SK-N-MC (cell line): ENCODE measurements around the gene C5.

Source experiments
- DNase-seq: peaks from one replicate; pipeline ENCODE4 v3.0.0-alpha.2; 2011; ENCODE audit warnings: low read depth, low spot score
- H3K27ac ChIP-seq: fragments of 200-600 bp; sonication (generic); 2 replicates; pipeline ENCODE4 v1.5.1; 2016; ENCODE audit warnings: mixed run types
- H3K36me3 ChIP-seq: fragments of 200-600 bp; sonication (generic); 2 replicates; pipeline ENCODE4 v1.6.1; 2017; ENCODE audit warnings: antibody characterized with exemption, low read length, mixed read lengths; ENCODE audit not compliant: insufficient read depth
- H3K4me3 ChIP-seq: fragments of 200-600 bp; sonication (generic); 2 replicates; pipeline ENCODE4 v1.5.1; 2016
- H3K9ac ChIP-seq: fragments of 200-600 bp; sonication (generic); 2 replicates; pipeline ENCODE4 v1.8.0; 2017; ENCODE audit warnings: mixed run types, mixed read lengths; ENCODE audit not compliant: insufficient read length
- H3K9me3 ChIP-seq: fragments of 200-600 bp; sonication (generic); 2 replicates; pipeline ENCODE4 v1.6.1; 2017; ENCODE audit warnings: low read depth, mild to moderate bottlenecking, antibody characterized with exemption, low read length, moderate library complexity, mixed read lengths
- EZH2 ChIP-seq: fragments of 200-600 bp; sonication (generic); IDR thresholded peaks from one replicate; pipeline ENCODE4 v1.6.1; 2017; ENCODE audit warnings: antibody characterized with exemption
- FOXP2 ChIP-seq: optimal IDR thresholded peaks from 2 replicates; pipeline ENCODE3; 2011; ENCODE audit warnings: mild to moderate bottlenecking, moderate library complexity; ENCODE audit not compliant: insufficient read depth; ENCODE audit errors: extremely low read length, control extremely low read depth
- POLR2AphosphoS5 ChIP-seq: IDR thresholded peaks from 2 replicates; pipeline ENCODE4 v1.6.1; 2012; ENCODE audit warnings: mild to moderate bottlenecking, low read depth, low read length, borderline replicate concordance

C5 gene

DNA sequence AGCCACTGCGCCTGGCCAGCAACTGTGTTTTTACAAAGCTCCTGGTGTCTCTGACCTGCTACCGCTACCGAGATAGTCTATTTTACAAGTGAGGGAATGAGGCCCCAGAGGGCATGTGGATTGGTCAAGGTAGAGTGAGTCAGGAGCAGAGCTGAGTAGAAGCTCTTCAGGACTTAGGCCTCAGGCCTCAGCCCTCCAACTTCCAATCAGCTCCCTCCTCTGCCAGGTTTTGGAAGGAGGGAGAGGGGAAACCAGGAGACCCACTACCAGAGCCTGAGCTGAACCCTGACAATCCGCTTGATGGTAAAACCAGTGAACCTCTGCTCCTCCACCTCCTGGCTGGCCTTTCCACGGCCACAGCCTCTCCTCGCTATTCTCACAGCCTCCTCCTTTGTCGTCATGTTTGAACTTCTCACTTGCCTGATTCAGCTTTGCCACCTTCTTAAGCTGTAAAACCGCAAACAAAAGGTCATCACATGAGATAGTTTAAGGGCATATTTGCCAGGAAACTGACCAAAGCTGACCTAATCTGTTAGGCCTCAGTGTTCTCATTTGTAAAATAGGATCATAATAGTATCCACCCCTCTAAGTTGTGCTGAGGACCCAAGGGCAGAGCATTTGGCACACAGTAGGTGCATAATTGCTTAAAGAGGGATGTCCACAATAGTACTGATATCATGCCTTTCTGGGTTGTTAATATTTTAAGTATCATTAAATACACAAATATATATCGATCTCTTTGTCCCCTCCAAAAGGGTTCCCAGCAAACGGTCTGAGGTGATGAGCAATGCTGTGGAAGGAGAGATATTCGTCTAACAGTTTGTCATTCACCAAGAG is 125.2 kb downstream of the C5 start:
- H3K9me3 ChIP-seq = no peaks in the 10 kb centered on the region
- H3K4me3 ChIP-seq = no peak overlapping the region
- TF ChIP-seq EZH2 = no peak
- no peak for TF ChIP-seq POLR2AphosphoS5
- TF ChIP-seq FOXP2 = no peak
- no peak for DNase-seq
- no peaks in the 10 kb centered on the region for H3K36me3 ChIP-seq
- H3K27ac ChIP-seq = no peak overlapping the region
- no peak overlapping the region for H3K9ac ChIP-seq

DNA sequence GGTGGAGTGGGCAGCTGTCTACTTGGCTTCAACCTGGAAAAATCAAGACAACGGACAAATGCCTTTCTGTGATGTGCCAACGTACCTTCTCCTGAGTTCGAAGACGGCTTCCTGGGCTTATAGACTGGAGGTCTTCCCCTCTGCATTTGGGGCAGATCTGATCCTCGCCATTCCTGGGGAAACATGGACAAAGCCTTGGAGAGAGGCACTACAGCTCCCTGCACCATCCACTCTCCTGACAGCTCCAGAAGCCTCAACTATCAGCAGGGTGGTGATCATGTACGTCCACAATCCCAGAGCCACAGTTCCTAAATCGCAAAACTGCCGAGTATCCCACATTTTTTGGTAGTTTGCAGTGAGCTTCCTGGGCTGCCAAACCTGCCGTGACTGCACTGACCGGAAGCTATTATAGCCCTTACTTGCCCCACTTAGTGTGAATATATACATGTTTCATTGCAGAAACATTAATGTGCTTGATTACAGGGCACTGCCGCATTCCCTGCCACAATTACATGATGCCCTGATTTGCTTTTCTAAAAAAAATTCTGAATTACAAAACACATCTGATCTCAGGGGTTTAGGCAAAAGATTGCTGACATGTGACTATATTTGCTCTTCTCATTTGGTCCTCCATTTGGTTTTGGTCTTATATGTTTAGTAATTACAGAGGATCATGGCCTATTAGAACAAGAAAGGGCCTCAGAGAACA is 126.3 kb downstream of the C5 start:
- Histone ChIP-seq H3K27ac (no peak overlapping the region), H3K9me3 (no peaks in the 10 kb centered on the region), H3K36me3 (no peaks in the 10 kb centered on the region), H3K9ac (no peak overlapping the region), H3K4me3 (no peak overlapping the region)
- no peak for DNase-seq
- TF ChIP-seq POLR2AphosphoS5 (no peak), FOXP2 (no peak), EZH2 (no peak)

DNA sequence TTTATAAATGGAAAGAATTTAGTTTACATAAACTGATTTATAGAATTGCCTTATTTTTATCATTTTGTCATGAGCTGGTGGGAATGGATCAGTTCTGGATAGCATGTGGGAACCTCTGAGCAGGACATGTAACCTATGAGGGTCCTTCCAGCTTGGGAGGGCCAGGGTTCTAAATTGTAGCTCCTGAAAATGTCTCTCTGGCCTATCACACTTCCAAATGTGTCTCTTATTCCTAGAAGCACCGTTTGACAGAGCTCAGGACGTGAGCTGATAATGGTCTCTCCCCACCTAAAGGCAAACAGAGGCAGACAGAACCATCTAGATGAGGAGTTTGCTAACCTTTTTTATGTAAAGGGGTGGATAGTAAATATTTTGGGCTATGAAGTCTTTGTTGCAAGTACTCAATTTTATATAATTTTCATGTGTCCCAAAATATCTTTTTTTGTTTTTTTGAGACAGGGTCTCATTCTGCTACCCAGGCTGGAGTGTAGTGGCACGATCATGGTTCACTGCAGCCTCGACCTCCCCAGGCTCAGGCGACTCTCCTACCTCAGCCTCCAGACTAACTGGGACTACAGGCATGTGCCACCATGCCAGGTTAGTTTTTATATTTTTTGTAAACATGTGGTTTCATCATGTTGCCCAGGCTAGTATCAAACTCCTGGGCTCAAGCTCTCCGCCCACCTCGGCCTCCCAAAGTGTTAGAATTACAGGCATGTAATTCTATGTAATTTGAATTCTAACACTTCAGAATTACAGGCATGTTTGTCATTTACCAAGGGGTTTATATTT is 127.5 kb downstream of the C5 start:
- H3K27ac ChIP-seq = no peak overlapping the region
- H3K9ac ChIP-seq = no peak overlapping the region
- no peak overlapping the region for H3K4me3 ChIP-seq
- TF ChIP-seq POLR2AphosphoS5 (no peak), FOXP2 (no peak), EZH2 (no peak)
- H3K36me3 ChIP-seq = no peaks in the 10 kb centered on the region
- no peak for DNase-seq
- H3K9me3 ChIP-seq = no peaks in the 10 kb centered on the region

DNA sequence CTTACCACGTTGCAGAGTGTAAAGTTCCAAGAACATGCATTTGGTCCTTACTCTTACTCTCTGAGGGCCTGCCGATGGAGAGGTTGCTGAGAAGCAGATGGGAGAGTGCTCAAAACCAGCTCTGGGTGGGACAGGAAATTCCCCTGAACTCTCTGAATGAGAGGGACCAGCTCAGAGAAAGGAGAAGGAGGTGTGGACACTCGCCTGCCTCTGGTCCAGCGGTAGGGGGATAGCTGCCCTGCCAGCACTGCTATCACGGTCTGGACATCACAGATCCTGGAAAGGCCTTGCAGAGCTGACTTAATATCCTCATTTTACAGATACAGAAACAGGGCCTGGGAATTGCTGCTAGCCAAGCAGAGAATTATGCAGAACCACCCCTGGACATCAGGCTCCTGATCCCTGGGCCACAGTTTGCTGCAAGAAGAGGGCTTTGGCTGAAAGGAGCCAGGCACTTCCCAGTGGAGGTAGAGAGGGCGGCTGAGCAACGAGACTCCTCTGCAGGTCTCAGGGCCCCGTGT is 128.4 kb downstream of the C5 start:
- H3K9ac ChIP-seq = no peak overlapping the region
- DNase-seq = no peak
- no peaks in the 10 kb centered on the region for H3K9me3 ChIP-seq
- H3K36me3 ChIP-seq = no peaks in the 10 kb centered on the region
- H3K27ac ChIP-seq = no peak overlapping the region
- H3K4me3 ChIP-seq = no peak overlapping the region
- TF ChIP-seq POLR2AphosphoS5 = no peak
- no peak for TF ChIP-seq EZH2
- no peak for TF ChIP-seq FOXP2

DNA sequence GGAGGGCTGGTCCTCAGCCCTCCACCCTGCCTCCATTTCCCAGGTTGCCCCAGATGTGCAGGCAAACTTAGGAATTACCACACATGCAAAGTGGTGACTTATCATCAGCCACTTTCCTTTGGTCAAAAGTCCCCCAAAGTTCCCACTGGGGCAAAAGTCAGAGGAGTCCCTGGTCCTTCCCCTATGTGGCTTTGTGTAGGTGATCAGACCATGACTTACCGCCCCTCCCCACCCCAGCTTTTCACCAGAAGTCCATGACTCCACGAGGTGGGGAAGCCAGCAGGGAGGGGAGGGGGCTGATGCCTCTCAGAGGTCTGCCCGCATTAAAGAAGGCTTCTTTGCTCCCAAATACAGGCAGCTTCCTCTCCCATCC is 129.3 kb downstream of the C5 start:
- H3K27ac ChIP-seq = no peak overlapping the region

DNA sequence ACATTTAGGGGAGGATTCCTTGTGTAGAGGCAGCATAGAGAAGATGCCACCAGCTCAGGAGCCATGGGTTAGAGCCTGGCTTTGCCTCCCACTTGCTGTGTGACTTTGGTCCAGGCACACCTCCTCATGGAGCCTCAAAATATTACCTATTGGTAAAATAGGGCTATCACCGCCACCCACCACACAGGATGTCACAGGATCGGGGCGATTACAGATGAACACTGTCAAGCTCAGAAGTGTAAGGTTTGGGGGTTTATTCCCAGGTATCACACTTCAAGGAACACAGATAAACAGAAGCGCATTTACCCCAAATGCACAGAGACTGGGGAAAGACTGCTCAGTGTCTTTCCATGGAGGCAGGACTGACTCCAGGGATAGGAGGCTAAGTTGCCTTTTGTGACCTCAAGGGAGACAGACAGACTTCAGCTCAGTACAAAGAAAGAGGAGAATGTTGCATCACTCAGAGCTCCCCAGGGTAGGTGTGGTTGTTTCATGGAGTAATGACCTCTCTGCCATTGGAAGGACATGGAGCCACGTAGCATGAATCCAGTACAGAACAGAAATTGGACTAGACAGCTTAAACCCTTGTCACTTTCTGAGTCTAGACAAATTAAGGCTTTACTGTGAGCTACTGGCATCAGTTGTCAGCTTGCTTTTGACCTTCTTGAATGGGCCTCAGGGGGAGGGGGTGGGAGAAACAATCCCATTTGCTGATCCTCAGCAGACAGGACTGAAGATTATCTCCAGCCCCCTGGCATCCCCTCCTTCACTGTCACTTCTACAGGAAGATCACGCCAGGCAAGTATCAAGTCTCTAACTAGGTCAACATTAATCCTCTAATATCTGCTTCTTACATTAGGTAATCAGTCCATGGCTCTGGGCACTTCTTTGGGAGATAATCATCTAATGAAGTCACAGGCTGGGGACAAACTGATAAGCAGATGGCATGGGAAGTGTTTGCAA is 130.0 kb downstream of the C5 start:
- no peak overlapping the region for H3K9ac ChIP-seq
- no peak overlapping the region for H3K27ac ChIP-seq
- no peaks in the 10 kb centered on the region for H3K36me3 ChIP-seq
- no peak for TF ChIP-seq EZH2
- no peak for DNase-seq
- no peak overlapping the region for H3K4me3 ChIP-seq
- H3K9me3 ChIP-seq = no peaks in the 10 kb centered on the region

More for the DNA sequence above, 129.3 kb downstream of the C5 start:
- DNase-seq = no peak
- no peaks in the 10 kb centered on the region for H3K36me3 ChIP-seq
- no peak overlapping the region for H3K4me3 ChIP-seq
- TF ChIP-seq EZH2 = no peak
- no peak for TF ChIP-seq POLR2AphosphoS5
- TF ChIP-seq FOXP2 = no peak
- no peaks in the 10 kb centered on the region for H3K9me3 ChIP-seq
- H3K9ac ChIP-seq = no peak overlapping the region

DNA sequence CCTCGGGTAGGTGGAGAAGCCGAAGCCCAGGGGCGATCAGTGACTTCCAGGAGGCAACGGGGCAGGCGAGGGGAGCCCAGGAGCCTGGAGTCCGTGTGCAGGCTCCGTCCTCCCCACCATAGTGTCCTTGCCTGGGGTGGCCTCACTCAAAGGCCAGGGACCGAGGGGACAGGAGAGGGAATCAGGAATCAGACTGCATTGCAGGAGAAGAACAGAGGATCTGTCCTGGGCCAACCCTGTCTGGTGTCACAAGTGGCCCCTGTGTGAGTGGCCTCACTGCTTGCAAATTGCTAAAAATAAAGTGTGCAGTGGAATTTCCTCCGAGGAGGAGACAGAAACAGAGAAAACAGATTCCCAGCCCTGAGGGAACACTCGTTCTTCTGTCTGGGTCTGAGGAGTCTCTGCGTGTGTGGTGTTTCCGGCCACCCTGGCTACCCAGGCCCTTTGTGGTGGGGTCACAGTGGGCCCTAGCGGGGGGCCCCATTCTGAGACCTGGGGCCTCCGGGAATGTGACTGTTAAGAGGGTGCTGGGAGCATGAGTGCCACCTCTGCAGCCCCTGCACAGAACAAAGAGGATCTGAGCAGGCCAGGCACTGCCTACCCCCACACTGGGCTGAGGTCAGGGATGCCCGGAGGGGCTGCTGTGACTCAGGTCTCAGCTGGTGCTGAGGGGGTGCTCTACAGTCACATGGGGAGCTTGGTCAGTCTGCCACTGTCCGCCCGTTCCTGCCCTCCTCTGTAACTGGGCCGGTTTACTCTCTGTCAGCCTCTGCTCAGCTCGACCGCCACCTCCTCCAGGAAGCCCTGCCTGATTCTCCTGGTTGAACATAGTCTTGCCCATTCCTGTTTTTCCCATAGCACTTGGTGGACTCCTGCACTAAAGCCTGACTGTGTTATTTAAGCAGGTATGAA is 130.9 kb downstream of the C5 start:
- no peak overlapping the region for H3K9ac ChIP-seq
- no peak overlapping the region for H3K4me3 ChIP-seq
- no peaks in the 10 kb centered on the region for H3K9me3 ChIP-seq
- H3K36me3 ChIP-seq = no peaks in the 10 kb centered on the region
- no peak overlapping the region for H3K27ac ChIP-seq
- TF ChIP-seq FOXP2 (no peak), EZH2 (no peak), POLR2AphosphoS5 (no peak)
- no peak for DNase-seq
